Fibroblast of mammary gland (primary cell): ENCODE results near the gene WDR86.

Source experiments
- DNase-seq: peaks from one replicate; pipeline ENCODE4 v3.0.0-alpha.2; 2010; ENCODE audit warnings: low read depth
- H3K4me3 ChIP-seq: 2 replicates; pipeline ENCODE4 v1.5.1; 2011; ENCODE audit warnings: low read depth, mild to moderate bottlenecking, low read length, moderate library complexity; ENCODE audit not compliant: control insufficient read depth
- CTCF ChIP-seq: conservative IDR thresholded peaks from 2 replicates; pipeline ENCODE4 v1.5.1; 2011; ENCODE audit warnings: low read depth, low read length, inconsistent platforms; ENCODE audit not compliant: control insufficient read depth, insufficient read depth

WDR86 gene

GRCh38 chr7:151395036-151395367 lies 14.8 kb downstream of the WDR86 start:
- H3K4me3 ChIP-seq: no peak overlapping the region
- no peak for DNase-seq
- no peak for TF ChIP-seq CTCF

GRCh38 chr7:151394076-151395035 lies 15.5 kb downstream of the WDR86 start:
- no peak for TF ChIP-seq CTCF
- DNase-seq: no peak
- H3K4me3 ChIP-seq: no peak overlapping the region

GRCh38 chr7:151393031-151393977 lies 16.5 kb downstream of the WDR86 start:
- H3K4me3 ChIP-seq: no peak overlapping the region
- TF ChIP-seq CTCF: no peak
- DNase-seq: no peak

- no peak for TF ChIP-seq CTCF
- DNase-seq: no peak
- H3K4me3 ChIP-seq: no peak overlapping the region
Measured at GRCh38 chr7:151392426-151392825, 17.4 kb downstream of the WDR86 start.

- TF ChIP-seq CTCF: no peak
- DNase-seq: no peak
Measured at GRCh38 chr7:151392002-151392401, 17.8 kb downstream of the WDR86 start.

GRCh38 chr7:151391358-151391730 lies 18.5 kb downstream of the WDR86 start:
- H3K4me3 ChIP-seq: no peak overlapping the region
- DNase-seq: no peak
- TF ChIP-seq CTCF: no peak

More at GRCh38 chr7:151392002-151392401, 17.8 kb downstream of the WDR86 start:
- H3K4me3 ChIP-seq: no peak overlapping the region
